HS-5 (cell line): ENCODE data around the gene SIRT5.

ENCODE experiments used
- DNase-seq: peaks from one replicate; pipeline ENCODE4 v3.0.0-alpha.2; 2012; ENCODE audit warnings: low read depth

SIRT5 gene

GRCh38 chr6:13589801-13590200 is 15.4 kb downstream of the SIRT5 start:
- no peak for DNase-seq

GRCh38 chr6:13590574-13591153 is 16.3 kb downstream of the SIRT5 start:
- no peak for DNase-seq

GRCh38 chr6:13591205-13591921 is 17.0 kb downstream of the SIRT5 start:
- DNase-seq: no peak

DNA sequence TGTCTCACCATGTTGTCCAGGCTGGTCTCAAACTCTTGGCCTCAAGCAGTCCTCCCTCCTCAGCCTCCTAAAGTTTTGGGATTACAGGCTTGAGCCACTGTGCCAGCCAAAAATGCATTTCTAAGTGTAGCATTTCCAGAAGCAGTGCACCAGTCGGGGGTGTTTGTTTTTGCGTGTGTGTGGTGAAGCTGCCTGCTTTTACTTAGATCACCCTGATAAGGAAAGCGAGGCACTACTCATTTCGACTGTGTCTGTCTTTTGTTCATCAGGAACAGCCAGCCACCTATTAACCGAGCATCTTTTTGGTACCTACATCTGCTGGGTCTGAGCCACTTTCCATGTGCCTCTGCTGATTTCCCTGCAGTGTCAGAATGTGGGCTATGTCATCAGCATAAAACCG is 18.7 kb downstream of the SIRT5 start:
- no peak for DNase-seq

DNA sequence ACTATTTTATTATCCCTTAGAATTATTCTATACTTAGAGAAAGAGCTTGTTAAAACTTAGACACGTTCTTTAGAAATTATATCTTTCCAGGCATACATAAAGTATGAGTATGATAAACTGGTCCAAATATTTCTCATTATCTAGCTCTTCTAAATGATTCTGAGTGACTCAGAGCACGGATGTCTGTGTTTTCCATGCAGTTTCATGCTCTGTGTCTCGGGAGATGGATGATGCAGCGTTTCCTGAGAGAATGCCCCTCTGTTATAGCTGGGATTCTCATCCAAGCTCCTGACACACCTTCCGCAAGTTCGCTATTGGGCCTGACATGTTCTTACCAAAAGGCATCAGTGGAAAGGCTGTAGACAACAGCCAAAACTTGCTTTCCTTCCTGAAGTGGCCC is 19.3 kb downstream of the SIRT5 start:
- DNase-seq: no peak

- DNase-seq: no peak
Observed at GRCh38 chr6:13597073-13597472, 22.7 kb downstream of the SIRT5 start.

DNA sequence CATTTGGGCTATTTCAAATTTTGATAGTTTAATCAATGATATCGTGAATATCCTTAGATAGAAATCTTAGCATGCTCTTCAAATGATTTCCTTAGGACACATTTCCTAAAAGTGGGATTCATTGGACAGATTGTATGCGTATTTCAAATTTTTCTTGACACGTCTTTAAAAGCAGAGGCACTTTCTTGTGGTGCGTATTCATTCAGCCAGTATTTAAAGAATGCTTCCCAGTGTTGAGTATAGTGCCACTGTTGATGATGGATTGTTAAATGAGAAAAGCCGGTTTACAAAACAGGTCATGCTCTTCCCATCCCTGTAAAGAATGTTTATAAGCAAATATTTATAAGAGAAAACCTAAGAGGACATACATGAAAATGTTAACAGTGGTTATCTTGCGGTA is 25.6 kb downstream of the SIRT5 start:
- no peak for DNase-seq

DNA sequence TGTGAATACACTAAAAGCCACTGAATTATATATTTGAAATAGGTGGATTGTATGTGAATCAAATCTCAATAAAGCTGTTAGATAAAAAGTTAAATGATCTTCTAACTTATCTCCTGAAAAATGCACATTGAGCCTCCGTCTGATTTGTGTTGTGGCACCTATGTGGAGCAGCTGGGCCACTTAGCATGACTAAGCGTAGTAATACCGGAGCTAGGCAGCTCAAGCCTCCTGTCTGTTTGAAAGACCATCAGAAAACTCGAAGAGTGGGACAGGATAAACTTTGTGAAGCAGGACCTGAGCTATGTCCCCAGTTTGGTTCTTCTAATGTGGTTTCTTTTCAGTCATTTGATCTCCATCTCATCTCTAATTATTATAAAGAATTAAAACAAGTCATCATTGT is 29.7 kb downstream of the SIRT5 start:
- no peak for DNase-seq

- DNase-seq: no peak
Observed at GRCh38 chr6:13604546-13605416, 30.4 kb downstream of the SIRT5 start.

DNA sequence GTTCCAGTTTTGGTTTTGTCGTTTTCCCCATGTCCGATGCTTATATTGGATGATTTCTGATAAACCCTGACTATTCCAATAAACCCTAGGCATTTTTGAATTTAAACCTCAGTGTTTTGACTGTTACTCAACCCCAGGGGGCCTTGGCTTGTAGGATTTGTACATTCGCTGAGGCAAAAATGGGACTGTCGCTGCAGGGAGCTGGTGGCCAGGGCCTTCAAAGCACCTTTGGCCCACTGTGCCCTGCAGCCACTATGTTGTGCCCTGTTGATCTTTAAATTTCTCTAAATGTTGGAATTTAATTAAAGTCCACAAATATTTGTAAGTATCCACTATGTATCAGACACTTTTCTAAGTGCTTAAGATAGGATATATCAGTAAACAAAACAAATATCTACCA is 31.2 kb downstream of the SIRT5 start:
- DNase-seq: no peak

DNA sequence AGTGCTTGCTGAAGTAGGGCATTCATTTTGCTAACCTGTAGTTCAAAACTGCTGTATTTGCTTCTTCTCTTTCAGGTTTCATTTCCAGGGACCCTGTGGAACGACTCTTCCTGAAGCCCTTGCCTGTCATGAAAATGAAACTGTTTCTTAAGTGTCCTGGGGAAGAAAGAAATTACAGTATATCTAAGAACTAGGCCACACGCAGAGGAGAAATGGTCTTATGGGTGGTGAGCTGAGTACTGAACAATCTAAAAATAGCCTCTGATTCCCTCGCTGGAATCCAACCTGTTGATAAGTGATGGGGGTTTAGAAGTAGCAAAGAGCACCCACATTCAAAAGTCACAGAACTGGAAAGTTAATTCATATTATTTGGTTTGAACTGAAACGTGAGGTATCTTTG is 37.3 kb downstream of the SIRT5 start:
- DNase-seq: no peak

DNA sequence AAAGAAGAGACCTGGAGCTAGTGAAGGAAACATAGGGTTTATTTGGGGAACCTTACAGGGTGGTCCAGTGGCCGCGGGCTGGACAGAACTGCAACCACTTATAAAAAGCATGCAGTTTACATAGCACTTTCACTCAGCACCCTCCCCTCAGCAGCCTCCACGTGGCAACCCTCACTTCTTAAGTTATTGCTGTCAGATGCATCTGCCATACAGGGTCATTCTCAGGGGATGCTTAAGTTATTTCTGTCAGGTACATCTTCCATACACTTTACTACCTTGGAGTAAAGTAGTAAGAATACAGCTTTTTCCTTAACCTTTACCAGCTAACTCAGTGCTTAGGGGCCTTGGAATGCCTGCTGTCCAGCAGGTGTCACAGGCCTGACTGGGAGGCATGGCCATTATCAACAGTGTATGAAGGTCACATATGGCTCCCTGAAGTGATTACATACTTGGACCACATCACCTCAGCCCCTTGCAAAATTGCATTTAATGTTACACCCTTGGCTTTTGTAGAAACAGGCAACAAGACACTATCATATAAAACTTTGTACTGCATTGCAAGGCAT is 38.7 kb downstream of the SIRT5 start:
- no peak for DNase-seq

- peak; percentile 18 for DNase-seq
Observed at GRCh38 chr6:13614126-13614925, 39.9 kb downstream of the SIRT5 start.

DNA sequence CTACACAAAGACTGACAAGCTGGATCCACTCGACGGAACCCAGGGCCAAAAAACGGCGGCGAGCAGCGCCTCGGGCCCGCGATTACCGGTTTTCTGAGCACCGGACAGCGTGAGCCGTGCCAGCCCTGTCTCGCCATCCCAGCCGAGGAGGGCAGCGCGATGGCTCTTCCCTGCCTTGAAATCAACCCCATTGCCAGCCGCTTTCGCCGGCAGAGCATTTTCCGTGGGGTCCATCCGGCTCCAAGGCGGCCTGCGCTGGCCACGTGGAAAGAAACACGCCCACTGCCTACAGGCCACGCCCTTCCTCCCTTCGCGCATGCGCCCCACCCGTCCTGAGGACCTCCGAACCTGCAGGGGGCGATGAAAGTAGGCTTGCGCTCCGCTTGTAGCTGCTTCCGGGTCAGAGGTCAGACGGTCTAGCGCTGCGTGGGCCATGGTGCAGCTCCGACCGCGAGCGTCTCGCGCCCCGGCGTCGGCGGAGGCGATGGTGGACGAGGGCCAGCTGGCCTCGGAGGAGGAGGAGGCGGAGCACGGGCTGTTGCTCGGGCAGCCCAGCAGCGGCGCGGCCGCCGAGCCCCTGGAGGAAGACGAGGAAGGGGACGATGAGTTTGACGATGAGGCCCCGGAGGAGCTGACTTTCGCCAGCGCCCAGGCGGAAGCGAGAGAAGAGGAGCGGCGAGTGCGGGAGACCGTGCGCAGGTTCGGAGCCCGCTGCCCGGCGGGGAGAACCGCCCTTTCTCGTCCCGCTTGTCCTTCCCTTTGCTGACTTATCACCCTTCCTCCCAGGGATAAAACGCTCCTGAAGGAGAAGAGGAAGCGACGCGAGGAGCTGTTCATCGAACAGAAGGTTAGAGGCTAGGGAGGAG is 40.8 kb downstream of the SIRT5 start, which contains the start of gene NOL7:
Gene NOL7 (plus strand): TSS at position 410 of the 866 bp plus-strand sequence. CDS start 24 bp downstream, at position 434.
- peak; percentile 90 for DNase-seq

GRCh38 chr6:13615792-13616120 is 41.4 kb downstream of the SIRT5 start:
- no peak for DNase-seq

DNA sequence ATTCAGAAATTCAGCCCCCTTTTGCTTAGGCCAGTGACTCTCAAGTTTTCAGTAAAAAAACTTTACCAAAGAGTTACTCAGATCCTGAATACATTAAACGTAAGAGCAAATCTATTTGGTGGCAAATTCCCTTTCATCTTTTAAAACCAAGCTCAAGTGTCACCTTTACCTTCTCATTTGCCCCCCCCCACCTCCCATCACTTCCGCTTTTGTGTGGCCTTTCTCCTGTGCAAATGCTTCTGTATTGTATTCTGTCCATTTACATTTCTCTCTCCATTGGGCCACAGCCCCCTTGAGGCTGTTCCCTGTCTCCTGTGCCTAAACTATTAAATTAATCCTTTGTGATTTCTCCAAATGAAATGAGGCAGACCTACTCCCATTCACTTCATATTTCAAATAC is 42.7 kb downstream of the SIRT5 start:
- no peak for DNase-seq

DNA sequence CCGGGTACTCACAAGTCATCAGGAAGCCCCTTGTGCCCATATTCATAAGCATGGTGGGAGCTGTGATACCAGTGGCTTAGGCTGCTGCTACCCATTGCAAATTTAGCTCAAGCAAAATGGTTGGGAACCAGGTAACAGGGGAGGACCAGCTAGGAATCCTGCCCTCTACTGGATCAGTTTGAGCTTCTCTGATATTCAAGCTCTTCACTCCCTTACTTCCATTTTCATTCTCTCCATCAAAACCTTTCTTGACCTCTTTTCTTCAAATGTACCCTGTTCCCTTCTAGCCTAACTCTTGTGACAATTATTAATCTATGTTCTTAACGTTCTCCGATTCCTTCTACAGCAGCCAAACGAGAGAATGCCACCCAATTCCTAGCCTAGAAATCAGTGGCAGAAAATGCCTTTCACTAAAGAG is 50.5 kb downstream of the SIRT5 start:
- DNase-seq: no peak

DNA sequence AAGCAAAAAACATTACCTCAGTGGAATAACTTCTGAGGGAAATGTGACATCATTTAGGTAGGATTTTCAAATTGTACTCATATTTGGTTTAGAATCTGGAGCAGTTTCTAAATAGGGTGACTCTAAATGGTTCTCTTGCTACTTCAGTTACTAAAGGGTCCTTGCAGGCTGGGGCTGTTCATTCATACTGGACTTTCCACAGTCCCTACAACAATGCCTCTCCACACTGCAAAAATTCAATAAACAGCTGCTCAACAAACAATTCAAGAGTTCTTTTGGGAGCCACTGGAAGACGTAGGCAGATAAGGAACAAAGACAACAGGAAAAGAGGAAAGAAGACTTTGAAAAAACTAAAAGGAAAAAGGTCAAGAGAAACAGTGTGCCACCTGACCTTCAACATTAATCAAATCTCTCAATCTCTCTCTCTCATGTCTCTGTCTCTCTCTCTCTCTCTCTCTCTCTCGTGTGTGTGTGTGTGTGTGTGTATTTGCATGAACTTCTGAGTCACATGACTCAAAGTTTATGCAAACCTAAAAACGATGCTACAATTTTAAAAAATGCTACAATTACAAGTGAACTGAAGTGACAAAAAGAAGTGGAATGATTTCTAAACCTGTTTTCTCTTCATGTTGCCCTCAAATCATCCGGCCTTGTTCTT is 55.2 kb downstream of the SIRT5 start:
- no peak for DNase-seq

GRCh38 chr6:13630499-13630898 is 56.1 kb downstream of the SIRT5 start:
- no peak for DNase-seq

DNA sequence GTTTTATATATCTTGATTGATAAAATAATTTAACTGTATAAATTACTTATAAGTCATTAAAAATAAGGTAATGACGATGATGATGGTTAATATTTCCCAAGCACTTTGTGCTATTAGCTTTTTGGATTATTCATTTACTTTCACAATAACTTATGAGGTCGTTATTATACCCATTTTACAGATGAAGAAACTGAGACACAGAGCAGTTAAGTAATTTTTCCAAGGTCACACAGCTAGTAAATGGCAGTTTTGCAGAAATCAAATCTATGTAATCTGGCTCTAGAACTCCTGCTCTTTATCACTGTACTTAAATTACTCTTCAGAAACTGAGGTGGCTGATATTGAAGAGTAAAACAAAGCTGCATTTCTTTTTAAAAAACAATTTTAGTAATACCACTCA is 58.9 kb downstream of the SIRT5 start:
- DNase-seq: no peak
